ENCODE results near the gene LRCH1.

GRCh38 chr13:46644816-46645215, 91.8 kb downstream of the LRCH1 start:
- TF ChIP-seq CTCF (conservative IDR thresholded peaks at IDR 0.05; ENCODE audit: low read depth, low read length) (no peak), MAFK (IDR thresholded peaks at IDR 0.05; ENCODE audit: low read depth, low read length) (no peak), USF2 (IDR thresholded peaks at IDR 0.05; ENCODE audit: low read depth, low read length) (no peak)
